CD4-positive, alpha-beta T cell treated with Interleukin-15 for 4 hours (primary cell): ENCODE measurements around the gene SPANXN2.
"Not testable (repeated sequence)": the region's sequence is repeated elsewhere in the genome, so short reads cannot be mapped to it uniquely, and the experiment has no call there.

Source experiments
- DNase-seq: peaks from one replicate; pipeline ENCODE4 v3.0.0-alpha.2; 2020; ENCODE audit warnings: low spot score

Gene SPANXN2

GRCh38 chrX:143720652-143721051 is at the start of gene SPANXN2:
TSS of gene SPANXN2 (minus strand) at chrX:143720752. CDS start at chrX:143720668, 84 bp downstream.
- DNase-seq: not testable (repeated sequence)

DNA sequence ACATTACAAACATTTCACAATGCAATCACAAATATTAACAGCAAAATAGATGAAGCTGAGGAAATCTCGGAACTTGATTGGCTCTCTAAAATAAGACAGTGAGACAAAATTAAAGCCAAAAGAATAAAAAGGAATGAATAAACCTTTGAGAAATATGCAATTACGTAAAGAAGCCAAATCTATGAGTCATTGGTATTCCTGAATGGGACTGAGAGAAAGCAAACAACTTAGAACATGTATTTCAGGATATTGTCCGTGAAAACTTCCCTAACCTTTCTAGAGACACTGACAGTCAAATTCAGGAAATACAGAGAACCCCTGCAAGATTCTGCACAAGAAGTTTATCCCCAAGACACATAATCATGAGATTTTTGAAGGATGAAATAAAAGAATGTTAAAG is 48.4 kb upstream of the SPANXN2 start:
- no peak for DNase-seq

GRCh38 chrX:143767789-143768188 is 47.2 kb upstream of the SPANXN2 start:
- DNase-seq: not testable (repeated sequence)

DNA sequence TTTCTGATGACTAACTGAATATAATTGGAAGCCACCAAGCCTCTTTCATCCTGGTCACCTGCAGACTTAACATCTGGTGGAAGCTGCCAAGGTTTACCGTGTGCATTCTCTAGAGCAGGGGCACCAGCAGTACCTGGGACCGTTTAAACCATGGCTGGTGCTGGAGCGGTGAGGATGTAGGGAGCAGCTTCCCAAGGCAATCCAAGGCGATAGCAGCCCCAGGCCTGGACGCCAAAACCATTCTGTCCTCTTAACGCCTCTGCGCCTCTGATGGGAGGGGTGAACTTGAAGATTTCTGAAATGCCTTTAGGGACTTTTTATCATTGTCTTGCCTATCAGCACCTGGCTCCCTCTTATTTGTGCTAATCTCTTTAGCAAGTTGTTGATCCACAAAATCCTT is 37.3 kb upstream of the SPANXN2 start:
- DNase-seq: no peak

GRCh38 chrX:143757375-143757774 is 36.8 kb upstream of the SPANXN2 start:
- DNase-seq: no peak

DNA sequence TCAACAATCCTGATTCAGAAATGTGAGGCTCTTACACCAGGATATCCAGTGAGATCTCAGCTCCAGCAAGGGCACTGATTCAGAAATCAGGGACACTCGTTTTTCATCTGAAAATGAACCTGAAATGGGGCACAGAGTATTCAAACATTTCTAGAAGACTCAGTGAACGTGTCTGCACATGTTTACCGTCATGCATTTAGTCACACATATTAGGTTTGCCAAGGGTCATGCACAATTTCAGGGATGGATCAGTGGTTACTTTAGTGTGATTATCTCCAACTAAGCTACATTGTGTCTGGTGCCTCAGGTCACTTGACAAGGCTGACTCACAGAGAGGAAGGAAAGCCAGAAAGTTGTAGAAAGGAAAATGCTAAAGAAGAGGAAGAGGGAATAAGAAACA is 33.6 kb upstream of the SPANXN2 start:
- DNase-seq: no peak

DNA sequence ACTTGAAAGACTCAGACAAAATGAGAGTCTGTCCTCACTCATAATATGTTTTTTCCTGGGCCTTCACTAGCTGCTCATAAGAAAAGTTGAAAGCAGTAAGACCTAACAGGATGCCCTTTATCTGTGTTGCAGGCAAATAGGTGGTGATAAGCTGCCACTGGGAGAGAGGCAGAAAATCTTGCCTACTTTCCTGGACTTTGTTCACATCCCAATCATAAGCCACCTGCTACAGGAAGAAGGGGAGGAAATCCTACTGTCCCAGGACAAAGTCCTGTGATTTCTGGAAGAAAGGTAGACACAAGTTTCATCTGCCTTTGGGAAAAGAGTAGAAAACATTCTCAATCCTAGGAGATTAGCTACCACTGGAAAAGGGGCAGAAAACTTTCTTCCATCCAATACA is 13.3 kb upstream of the SPANXN2 start:
- no peak for DNase-seq

DNA sequence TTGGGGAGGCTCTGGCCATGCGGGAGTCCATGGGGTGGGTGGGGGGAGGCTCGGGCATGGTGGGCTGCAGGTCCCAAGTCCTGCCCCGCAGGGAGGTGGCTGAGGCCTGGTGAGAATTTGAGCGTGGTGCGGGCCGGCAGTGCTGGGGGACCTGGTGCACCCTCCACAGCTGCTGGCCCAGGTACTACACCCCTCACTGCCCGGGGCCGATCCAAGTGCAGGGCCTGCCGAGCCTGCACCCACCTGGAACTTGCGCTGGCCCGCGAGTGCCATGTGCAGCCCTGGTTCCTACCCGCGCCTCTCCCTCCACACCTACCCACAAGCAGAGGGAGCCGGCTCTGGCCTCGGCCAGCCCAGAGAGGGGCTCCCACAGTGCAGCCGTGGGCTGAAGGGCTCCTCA is 5.7 kb upstream of the SPANXN2 start:
- no peak for DNase-seq

DNA sequence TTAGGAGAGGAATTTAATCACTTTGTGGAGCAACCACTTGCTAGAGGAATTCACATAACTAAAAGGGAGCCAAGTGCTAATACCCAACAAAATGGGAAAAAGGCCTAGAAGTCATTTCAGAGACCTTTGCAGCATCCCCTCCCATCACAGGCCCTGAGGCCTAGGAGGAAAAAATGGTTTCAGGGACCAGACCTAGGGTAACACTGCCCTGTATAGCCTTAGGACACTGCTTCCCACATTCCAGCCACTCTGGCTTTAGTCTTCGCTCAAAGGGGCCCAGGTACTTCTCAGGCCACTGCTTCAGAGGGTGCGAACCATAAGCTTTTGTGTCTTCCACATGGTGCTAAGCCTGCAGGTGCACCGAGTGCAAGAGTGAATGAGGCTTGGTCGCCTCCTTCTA is 19.1 kb downstream of the SPANXN2 start:
- no peak for DNase-seq

DNA sequence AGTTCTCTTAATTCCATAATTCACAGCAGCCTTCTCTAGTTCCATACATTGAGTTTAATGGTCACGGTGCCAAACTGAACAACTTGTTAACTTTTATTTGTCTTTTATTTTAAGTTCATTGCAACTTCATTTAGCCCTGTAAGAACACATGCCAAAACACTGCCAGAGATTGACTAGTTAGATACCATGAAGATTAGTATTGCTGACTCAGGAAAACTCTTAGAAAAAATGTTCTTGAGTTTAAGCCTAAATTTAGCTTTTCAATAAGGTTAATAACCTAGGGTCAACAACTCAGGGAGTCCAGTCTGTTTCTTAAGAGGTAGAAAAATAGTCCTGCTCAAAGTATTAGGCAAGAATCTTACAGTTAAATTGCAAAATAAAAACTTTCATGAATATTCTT is 25.7 kb downstream of the SPANXN2 start:
- DNase-seq: no peak

- DNase-seq: no peak
Measured at GRCh38 chrX:143683486-143683885, 37.1 kb downstream of the SPANXN2 start.

- no peak for DNase-seq
Measured at GRCh38 chrX:143674926-143675325, 45.6 kb downstream of the SPANXN2 start.

GRCh38 chrX:143669395-143669794 is 51.2 kb downstream of the SPANXN2 start:
- DNase-seq: no peak

DNA sequence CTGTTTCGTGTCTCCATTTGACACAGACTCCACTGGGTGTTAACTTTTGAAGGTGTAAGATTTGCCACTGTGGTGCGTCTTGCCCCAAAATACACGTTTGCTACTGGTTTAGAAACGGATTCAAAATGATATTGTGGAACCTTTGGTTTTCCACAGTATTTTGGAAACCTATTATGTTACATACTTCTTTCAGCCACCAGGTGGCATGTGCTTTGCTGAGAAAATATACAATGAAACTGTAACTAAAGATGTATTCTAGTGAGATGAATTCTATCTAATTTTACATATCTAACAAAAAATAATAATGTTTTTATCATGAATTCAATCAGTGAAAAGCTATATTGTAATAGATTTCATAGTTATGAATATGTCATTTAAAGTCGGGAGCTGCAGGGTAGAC is 56.2 kb downstream of the SPANXN2 start:
- no peak for DNase-seq

GRCh38 chrX:143663755-143664154 is 56.8 kb downstream of the SPANXN2 start:
- no peak for DNase-seq
